ENCODE data around the gene ZDHHC11.

The ZDHHC11 gene

GRCh38 chr5:850511-851006, at the start of gene ZDHHC11:
ZDHHC11 (minus strand) TSS chr5:850986; CDS start chr5:850602, 384 bp downstream.
- in situ Hi-C loops (cut with HindIII; ENCODE audit: low sequenced_read_pairs) = no loop called here

GRCh38 chr5:893711-894110, 42.9 kb upstream of the ZDHHC11 start:
- in situ Hi-C loops (cut with HindIII; ENCODE audit: low sequenced_read_pairs) = no loop called here

GRCh38 chr5:893137-893506, 42.3 kb upstream of the ZDHHC11 start:
- in situ Hi-C loops (cut with HindIII; ENCODE audit: low sequenced_read_pairs) = no loop called here

- in situ Hi-C loops (cut with HindIII; ENCODE audit: low sequenced_read_pairs) = no loop called here
Measured at GRCh38 chr5:892394-893136, 41.8 kb upstream of the ZDHHC11 start, which contains the start of the genes BRD9 and TRIP13. BRD9 (minus strand) TSS chr5:892801; CDS start chr5:892657, 144 bp downstream. TRIP13 (plus strand) TSS chr5:892884; CDS start chr5:892999, 115 bp downstream.

GRCh38 chr5:891837-892393, 41.1 kb upstream of the ZDHHC11 start:
- in situ Hi-C loops (cut with HindIII; ENCODE audit: low sequenced_read_pairs) = no loop called here

GRCh38 chr5:891117-891836, 40.5 kb upstream of the ZDHHC11 start:
- in situ Hi-C loops (cut with HindIII; ENCODE audit: low sequenced_read_pairs) = no loop called here

GRCh38 chr5:889075-889710, 38.4 kb upstream of the ZDHHC11 start:
- in situ Hi-C loops (cut with HindIII; ENCODE audit: low sequenced_read_pairs) = no loop called here

GRCh38 chr5:888638-889035, 37.9 kb upstream of the ZDHHC11 start:
- in situ Hi-C loops (cut with HindIII; ENCODE audit: low sequenced_read_pairs) = no loop called here

- in situ Hi-C loops (cut with HindIII; ENCODE audit: low sequenced_read_pairs) = no loop called here
Measured at GRCh38 chr5:887947-888637, 37.3 kb upstream of the ZDHHC11 start.

- in situ Hi-C loops (cut with HindIII; ENCODE audit: low sequenced_read_pairs) = no loop called here
Measured at GRCh38 chr5:886716-887325, 36.0 kb upstream of the ZDHHC11 start.

- in situ Hi-C loops (cut with HindIII; ENCODE audit: low sequenced_read_pairs) = no loop called here
Measured at GRCh38 chr5:886036-886435, 35.2 kb upstream of the ZDHHC11 start.

GRCh38 chr5:885529-885928, 34.7 kb upstream of the ZDHHC11 start:
- in situ Hi-C loops (cut with HindIII; ENCODE audit: low sequenced_read_pairs) = no loop called here

- in situ Hi-C loops (cut with HindIII; ENCODE audit: low sequenced_read_pairs) = no loop called here
Measured at GRCh38 chr5:885127-885442, 34.3 kb upstream of the ZDHHC11 start.

- in situ Hi-C loops (cut with HindIII; ENCODE audit: low sequenced_read_pairs) = no loop called here
Measured at GRCh38 chr5:884345-885126, 33.8 kb upstream of the ZDHHC11 start.

- in situ Hi-C loops (cut with HindIII; ENCODE audit: low sequenced_read_pairs) = no loop called here
Measured at GRCh38 chr5:883475-884181, 32.8 kb upstream of the ZDHHC11 start.

GRCh38 chr5:882253-883183, 31.7 kb upstream of the ZDHHC11 start:
- in situ Hi-C loops (cut with HindIII; ENCODE audit: low sequenced_read_pairs) = no loop called here

GRCh38 chr5:881551-881935, 30.8 kb upstream of the ZDHHC11 start:
- in situ Hi-C loops (cut with HindIII; ENCODE audit: low sequenced_read_pairs) = no loop called here
